Transverse colon (tissue), 4 donors: ENCODE data around the gene ANO3.

Source experiments
- EP300 ChIP-seq: sonication (generic); formaldehyde crosslinking; IDR thresholded peaks from one replicate; pipeline ENCODE4 v1.6.1; 2017; ENCODE audit warnings: antibody characterized with exemption, low read depth
- POLR2A ChIP-seq: fragments of 450-650 bp; IDR thresholded peaks from one replicate; pipeline ENCODE4 v1.6.1; 2016; ENCODE audit warnings: antibody characterized with exemption, mild to moderate bottlenecking, moderate library complexity
- POLR2AphosphoS5 ChIP-seq, 3 donors: sonication (generic); formaldehyde crosslinking; IDR thresholded peaks; one replicate each; pipeline ENCODE4 v1.6.1; 2016; ENCODE audit warnings: antibody characterized with exemption in 3 of 3
- TF ChIP-seq, protein P1 (sequence below), 5 experiments: fragments of 200-600 bp in 3 of 5; fragments of 450-650 bp in 2 of 5; sonication (generic) in 3 of 5; IDR thresholded peaks; 1 replicate in 2 of 5; 2 replicates in 3 of 5; pipeline ENCODE4 v1.5.1; 2016 to 2017; ENCODE audit warnings: antibody characterized with exemption in 5 of 5, inconsistent platforms in 3 of 5, mild to moderate bottlenecking in 2 of 5, moderate library complexity in 1 of 5

DNA sequence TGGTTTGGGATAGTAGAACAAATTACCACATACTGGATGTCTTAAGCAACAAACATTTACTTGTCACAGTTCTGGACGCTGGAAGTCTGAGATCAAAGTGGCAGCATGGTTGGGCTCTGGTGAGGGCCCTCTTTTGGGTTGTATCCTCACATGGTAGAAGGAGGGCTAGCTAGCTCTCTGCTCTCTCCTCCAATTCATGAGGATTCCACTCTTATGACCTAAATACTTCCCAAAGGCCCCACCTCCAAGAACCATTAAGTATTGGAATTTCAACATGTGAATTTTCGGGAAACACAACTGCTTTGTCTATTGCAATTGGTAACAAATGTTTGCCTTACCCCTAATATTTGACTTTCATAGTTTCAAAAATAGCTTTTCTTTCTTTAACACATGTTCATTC is 187.5 kb downstream of the ANO3 start:
- no peak for TF ChIP-seq POLR2AphosphoS5 (IDR thresholded peaks at IDR 0.05)
- TF ChIP-seq, protein P1, sequence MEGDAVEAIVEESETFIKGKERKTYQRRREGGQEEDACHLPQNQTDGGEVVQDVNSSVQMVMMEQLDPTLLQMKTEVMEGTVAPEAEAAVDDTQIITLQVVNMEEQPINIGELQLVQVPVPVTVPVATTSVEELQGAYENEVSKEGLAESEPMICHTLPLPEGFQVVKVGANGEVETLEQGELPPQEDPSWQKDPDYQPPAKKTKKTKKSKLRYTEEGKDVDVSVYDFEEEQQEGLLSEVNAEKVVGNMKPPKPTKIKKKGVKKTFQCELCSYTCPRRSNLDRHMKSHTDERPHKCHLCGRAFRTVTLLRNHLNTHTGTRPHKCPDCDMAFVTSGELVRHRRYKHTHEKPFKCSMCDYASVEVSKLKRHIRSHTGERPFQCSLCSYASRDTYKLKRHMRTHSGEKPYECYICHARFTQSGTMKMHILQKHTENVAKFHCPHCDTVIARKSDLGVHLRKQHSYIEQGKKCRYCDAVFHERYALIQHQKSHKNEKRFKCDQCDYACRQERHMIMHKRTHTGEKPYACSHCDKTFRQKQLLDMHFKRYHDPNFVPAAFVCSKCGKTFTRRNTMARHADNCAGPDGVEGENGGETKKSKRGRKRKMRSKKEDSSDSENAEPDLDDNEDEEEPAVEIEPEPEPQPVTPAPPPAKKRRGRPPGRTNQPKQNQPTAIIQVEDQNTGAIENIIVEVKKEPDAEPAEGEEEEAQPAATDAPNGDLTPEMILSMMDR (IDR thresholded peaks at IDR 0.05), result no peak
- TF ChIP-seq POLR2A, result no peak
- no peak for TF ChIP-seq EP300
